ENCODE results near the gene FGB. TPM values are rescaled to one million over a fixed set of nuclear protein-coding genes. Genes with fewer than 3 reads are reported as not detected.
A peak's percentile ranks its signal among the peaks of the same experiment; 100 is the strongest.

The FGB gene
- total and polyA plus RNA-seq, 2 of the 13 experiments (the other 11 are each of a cell fraction or from before 2014, with no cell fraction given) = 226 to 784 TPM

- TF ChIP-seq ARID4A (CRISPR knock-in tag; IDR thresholded peaks at IDR 0.05; ENCODE audit: borderline replicate concordance) (peak; percentile 46; the same call in 1 of the 2 replicates), SMARCC2 (IDR thresholded peaks at IDR 0.05) (0 out of 2 replicates have a peak, but pooled peaks have one; percentile 64), JDP2 (CRISPR knock-in tag; IDR thresholded peaks at IDR 0.05; ENCODE audit: borderline replicate concordance) (peak; percentile 79; the same call in 1 of the 2 replicates), TBP (CRISPR knock-in tag; IDR thresholded peaks at IDR 0.05) (no peak), MLLT10 (CRISPR knock-in tag; IDR thresholded peaks at IDR 0.05) (no peak), E2F5 (CRISPR knock-in tag; conservative IDR thresholded peaks at IDR 0.05) (no peak), LCORL (IDR thresholded peaks at IDR 0.05) (peak; percentile 68; the same call in 1 of the 2 replicates), LCORL (CRISPR knock-in tag; IDR thresholded peaks at IDR 0.05) (peak; percentile 83; the same call in 1 of the 2 replicates), ZXDC (CRISPR knock-in tag; IDR thresholded peaks at IDR 0.05) (no peak), ZNF263 (CRISPR knock-in tag; IDR thresholded peaks at IDR 0.05) (no peak), ZNF580 (CRISPR knock-in tag; IDR thresholded peaks at IDR 0.05; ENCODE audit: borderline replicate concordance, low read depth) (peak; percentile 66; the same call in 1 of the 2 replicates), UBTF (CRISPR knock-in tag; IDR thresholded peaks at IDR 0.05) (no peak), KLF16 (CRISPR knock-in tag; IDR thresholded peaks at IDR 0.05) (peak in 1 of 2 experiments; percentile 93; a peak in 2 of 4 replicates), PATZ1 (CRISPR knock-in tag; IDR thresholded peaks at IDR 0.05) (peak; percentile 74; the same call in 1 of the 2 replicates), ZNF362 (CRISPR knock-in tag; IDR thresholded peaks at IDR 0.05; ENCODE audit: borderline replicate concordance) (peak; percentile 77; the same call in 1 of the 2 replicates)
These were observed 55.1 kb downstream of the FGB start (continued) for GRCh38 chr4:154617820-154618317.
